Tibial nerve (tissue), 4 donors: Measurements from ENCODE around the gene CCDC106. TPM values are rescaled to one million over a fixed set of nuclear protein-coding genes. Genes with fewer than 3 reads are reported as not detected.

Experiments used
- DNase-seq, 2 donors: peaks; one replicate each; pipeline ENCODE4 v3.0.0-alpha.2; 2019; ENCODE audit warnings: low spot score in 2 of 2
- H3K27ac ChIP-seq, 4 donors: fragments of 200-600 bp; sonication (generic) in 3 of 4; one replicate each; pipeline ENCODE4 v1.5.1; 2017 to 2019; ENCODE audit warnings: mild to moderate bottlenecking in 1 of 4
- H3K27me3 ChIP-seq, 2 donors: fragments of 200-600 bp; sonication (generic) in 1 of 2; one replicate each; pipeline versions ENCODE4 v1.5.1 to v1.6.0; 2017 to 2019
- H3K36me3 ChIP-seq, 3 donors: fragments of 200-600 bp; sonication (generic); one replicate each; pipeline ENCODE4 v1.5.1; 2018 to 2019
- H3K4me1 ChIP-seq, 4 donors: fragments of 200-600 bp; sonication (generic) in 3 of 4; one replicate each; pipeline ENCODE4 v1.5.1; 2017 to 2019
- H3K4me3 ChIP-seq, 4 donors: fragments of 200-600 bp; sonication (generic) in 3 of 4; one replicate each; pipeline ENCODE4 v1.5.1; 2017 to 2019; ENCODE audit warnings: mild to moderate bottlenecking in 1 of 4, moderate library complexity in 1 of 4
- H3K9me3 ChIP-seq, 4 donors: fragments of 200-600 bp; sonication (generic) in 3 of 4; one replicate each; pipeline ENCODE4 v1.5.1; 2017 to 2019
- CTCF ChIP-seq, 5 experiments: fragments of 200-600 bp in 3 of 5; fragments of 450-650 bp in 2 of 5; sonication (generic) in 3 of 5; IDR thresholded peaks; one replicate each; pipeline ENCODE4 v1.5.1; 2016 to 2019; ENCODE audit warnings: antibody characterized with exemption in 5 of 5, mild to moderate bottlenecking in 3 of 5, moderate library complexity in 2 of 5
- EP300 ChIP-seq, 2 donors: sonication (generic); formaldehyde crosslinking; IDR thresholded peaks; one replicate each; pipeline ENCODE4 v1.6.1; 2017; ENCODE audit warnings: antibody characterized with exemption in 2 of 2, mild to moderate bottlenecking in 1 of 2
- POLR2A ChIP-seq, 2 donors: fragments of 450-650 bp; IDR thresholded peaks; one replicate each; pipeline ENCODE4 v1.6.1; 2017; ENCODE audit warnings: antibody characterized with exemption in 2 of 2, mild to moderate bottlenecking in 2 of 2, moderate library complexity in 2 of 2
- WGBS, 2 donors: methylation state at CpG; one replicate each; pipeline ENCODE4 v1.1.5; 2018; 5-methylcytosine and 5-hydroxymethylcytosine counted together
- total RNA-seq, 4 donors: library from RNA; depleted of rRNA; stranded (reverse); fragments of >200 nt; gene quantifications; one replicate each; pipeline ENCODE4 v1.1.0, GENCODE V29; 2016

CCDC106 gene
- total RNA-seq, 4 donors from 2014 or later = 14.5 to 39.6 (median 16.1) TPM

- H3K27me3 ChIP-seq = no peaks in the 10 kb centered on the region
- H3K36me3 ChIP-seq = peaks cover 0 to 74% (median 6%) of the 10 kb centered on the region in 3 donors
- DNase-seq = no peak
- H3K27ac ChIP-seq = no peak overlapping the region
- peaks cover 0 to 21% (median 0%) of the 10 kb centered on the region in 4 donors for H3K4me1 ChIP-seq
- WGBS, 2 donors = 92 to 95% methylated on average over 46 to 56 of the region's 75 CpGs
- no peaks in the 10 kb centered on the region for H3K9me3 ChIP-seq
- TF ChIP-seq EP300 (IDR thresholded peaks at IDR 0.05) (no peak), POLR2A (IDR thresholded peaks at IDR 0.05) (no peak), CTCF (IDR thresholded peaks at IDR 0.05) (no peak)
- H3K4me3 ChIP-seq = no peak overlapping the region
Measured at GRCh38 chr19:55613930-55614710, 33.9 kb upstream of the CCDC106 start.

- Histone ChIP-seq H3K36me3 (peaks cover 0 to 66% (median 6%) of the 10 kb centered on the region in 3 donors), H3K27me3 (no peaks in the 10 kb centered on the region), H3K4me3 (no peak overlapping the region), H3K9me3 (no peaks in the 10 kb centered on the region), H3K4me1 (peaks cover 0 to 21% (median 0%) of the 10 kb centered on the region in 4 donors), H3K27ac (no peak overlapping the region)
- WGBS, 2 donors = 95 to 96% methylated on average over 84 to 98 of the region's 98 CpGs
- no peak for DNase-seq
- TF ChIP-seq CTCF (IDR thresholded peaks at IDR 0.05) (no peak), POLR2A (IDR thresholded peaks at IDR 0.05) (no peak), EP300 (IDR thresholded peaks at IDR 0.05) (no peak)
Measured at GRCh38 chr19:55614711-55615542, 33.1 kb upstream of the CCDC106 start.

GRCh38 chr19:55615543-55616394 lies 32.2 kb upstream of the CCDC106 start:
- Histone ChIP-seq H3K27ac (no peak overlapping the region), H3K4me1 (peaks cover 0 to 18% (median 0%) of the 10 kb centered on the region in 4 donors), H3K36me3 (peaks cover 0 to 66% (median 6%) of the 10 kb centered on the region in 3 donors), H3K9me3 (no peaks in the 10 kb centered on the region), H3K4me3 (no peak overlapping the region), H3K27me3 (no peaks in the 10 kb centered on the region)
- no peak for DNase-seq
- TF ChIP-seq EP300 (IDR thresholded peaks at IDR 0.05) (no peak), CTCF (IDR thresholded peaks at IDR 0.05) (no peak), POLR2A (IDR thresholded peaks at IDR 0.05) (no peak)
- WGBS, 2 donors = 96 to 97% methylated on average over 69 to 80 of the region's 88 CpGs

- Histone ChIP-seq H3K36me3 (peaks cover 4 to 70% (median 6%) of the 10 kb centered on the region in 3 donors), H3K27ac (no peak overlapping the region), H3K9me3 (no peaks in the 10 kb centered on the region), H3K4me3 (no peak overlapping the region), H3K27me3 (no peaks in the 10 kb centered on the region), H3K4me1 (peaks cover 0 to 11% (median 0%) of the 10 kb centered on the region in 4 donors)
- TF ChIP-seq EP300 (IDR thresholded peaks at IDR 0.05) = no peak
- TF ChIP-seq POLR2A (IDR thresholded peaks at IDR 0.05) = no peak
- no peak for TF ChIP-seq CTCF (IDR thresholded peaks at IDR 0.05)
- no peak for DNase-seq
- WGBS, 2 donors = 96% methylated on average over 26 to 38 of the region's 38 CpGs
Measured at GRCh38 chr19:55616395-55616875, 31.6 kb upstream of the CCDC106 start.
